K562 (cell line): ENCODE data around the gene GALNT5. TPM values are rescaled to one million over a fixed set of nuclear protein-coding genes. Genes with fewer than 3 reads are reported as not detected.

Source experiments
- CBX8 ChIP-seq: fragments of 200-600 bp; sonication (generic); IDR thresholded peaks from 2 replicates; pipeline ENCODE4 v1.6.1; 2012; ENCODE audit warnings: borderline replicate concordance, mixed run types, low read depth, mild to moderate bottlenecking, moderate library complexity, mixed read lengths, low read length, control low read depth, inconsistent platforms; ENCODE audit not compliant: poor library complexity, severe bottlenecking; ENCODE audit errors: extremely low read depth
- CXXC5 ChIP-seq: fragments of 250-450 bp; sonication (Bioruptor Pico); IDR thresholded peaks from 2 replicates; pipeline ENCODE4 v1.8.0; 2022; ENCODE audit warnings: inconsistent platforms, mild to moderate bottlenecking, moderate library complexity
- ELF2 ChIP-seq: fragments of 250-450 bp; sonication (Bioruptor Pico); IDR thresholded peaks from 2 replicates; pipeline ENCODE4 v1.5.0; 2021; ENCODE audit warnings: mild to moderate bottlenecking
- ELF4 ChIP-seq: fragments of 450-650 bp; formaldehyde crosslinking; IDR thresholded peaks from 2 replicates; pipeline ENCODE4 v1.4.0; 2022; ENCODE audit warnings: missing genetic modification characterization
- ESRRB ChIP-seq: fragments of 250-450 bp; sonication (Bioruptor Pico); IDR thresholded peaks from 2 replicates; pipeline ENCODE4 v1.5.0; 2020; ENCODE audit warnings: mild to moderate bottlenecking, moderate library complexity, borderline replicate concordance
- HDAC2 ChIP-seq: fragments of 450-650 bp; IDR thresholded peaks from 2 replicates; pipeline ENCODE4 v1.6.1; 2016; ENCODE audit warnings: mild to moderate bottlenecking
- PHF8 ChIP-seq: fragments of 200-600 bp; sonication (generic); IDR thresholded peaks from 2 replicates; pipeline ENCODE4 v1.6.1; 2012; ENCODE audit warnings: mixed run types, mild to moderate bottlenecking, inconsistent platforms, low read length, moderate library complexity, borderline replicate concordance
- PRPF4 ChIP-seq: fragments of 200-400 bp; formaldehyde crosslinking; IDR thresholded peaks from one replicate; pipeline ENCODE4 v1.6.1; 2017; ENCODE audit warnings: low read length, low read depth, mild to moderate bottlenecking; ENCODE audit not compliant: insufficient read depth, poor library complexity, severe bottlenecking
- SMAD1 ChIP-seq: fragments of 150-350 bp; IDR thresholded peaks from 2 replicates; pipeline ENCODE4 v1.6.1; 2014; ENCODE audit warnings: low read length, low read depth; ENCODE audit not compliant: partially characterized antibody
- SMARCA5 ChIP-seq: fragments of 450-650 bp; IDR thresholded peaks from 2 replicates; pipeline ENCODE4 v1.6.1; 2016
- STAT5B ChIP-seq: fragments of 250-450 bp; sonication (Bioruptor Pico); IDR thresholded peaks from 2 replicates; pipeline ENCODE4 v1.8.0; 2021; ENCODE audit warnings: mild to moderate bottlenecking, inconsistent platforms
- TCF7 ChIP-seq: sonication (generic); IDR thresholded peaks from 2 replicates; pipeline ENCODE4 v1.6.1; 2016; ENCODE audit warnings: antibody characterized with exemption, borderline replicate concordance
- ZBTB8A ChIP-seq: fragments of 450-650 bp; IDR thresholded peaks from 2 replicates; pipeline ENCODE4 v1.6.1; 2018; ENCODE audit warnings: mild to moderate bottlenecking, moderate library complexity; ENCODE audit not compliant: partially characterized antibody
- ZFPM2 ChIP-seq: fragments of 250-450 bp; sonication (Bioruptor Pico); IDR thresholded peaks from 2 replicates; pipeline ENCODE4 v1.5.1; 2022; ENCODE audit warnings: mild to moderate bottlenecking
- ZFX ChIP-seq: sonication (generic); formaldehyde crosslinking; IDR thresholded peaks from 2 replicates; pipeline ENCODE4 v1.8.0; 2022; ENCODE audit warnings: mild to moderate bottlenecking, missing genetic modification reagents, moderate library complexity
- ZNF830 ChIP-seq: fragments of 250-450 bp; sonication (Bioruptor Pico); IDR thresholded peaks from 2 replicates; pipeline ENCODE4 v1.5.0; 2021; ENCODE audit warnings: mild to moderate bottlenecking
- polyA plus RNA-seq, 8 experiments: library from polyadenylated mRNA; depleted of rRNA in 4 of 8; stranded (reverse) in 5 of 8; unstranded in 3 of 8; fragments of >200 nt; fragmentation: Nextera tagmentation in 2 of 8; fragmentation: Illumina TruSeq in 1 of 8; extraction: Ambion mirVana in 2 of 8; extraction: Trizol in 1 of 8; gene quantifications; 2 replicates each; pipeline versions ENCODE4 v1.2.1 to v1.2.3, GENCODE V29; 2011 to 2014; ENCODE audit warnings: inconsistent platforms in 1 of 8, missing spikeins in 1 of 8
- total RNA-seq, 7 experiments: library from RNA; depleted of rRNA in 6 of 7; stranded (reverse); fragments of >200 nt in 6 of 7; fragmentation: Illumina TruSeq in 2 of 7; extraction: Trizol in 2 of 7; gene quantifications; 2 replicates each; pipeline versions ENCODE4 v1.2.1 to v1.2.3, GENCODE V29; 2011 to 2021; ENCODE audit warnings: low replicate concordance in 1 of 7
- TF ChIP-seq, protein P1 (sequence below), 2 experiments: fragments of 450-650 bp; formaldehyde crosslinking in 1 of 2; IDR thresholded peaks; 2 replicates each; pipeline versions ENCODE4 v1.4.0 to v1.6.1; 2014 to 2020; ENCODE audit warnings: mild to moderate bottlenecking in 2 of 2, borderline replicate concordance in 1 of 2, low read depth in 1 of 2
- TF ChIP-seq, protein P2 (sequence below): fragments of 450-650 bp; formaldehyde crosslinking; IDR thresholded peaks from 2 replicates; pipeline ENCODE4 v1.4.0; 2020; ENCODE audit warnings: mild to moderate bottlenecking, mixed read lengths

GALNT5 gene
- total and polyA plus RNA-seq, 9 of the 15 experiments (the other 6 are each of a cell fraction or from before 2014, with no cell fraction given) = 21.6 to 73.0 (median 54.7) TPM

DNA sequence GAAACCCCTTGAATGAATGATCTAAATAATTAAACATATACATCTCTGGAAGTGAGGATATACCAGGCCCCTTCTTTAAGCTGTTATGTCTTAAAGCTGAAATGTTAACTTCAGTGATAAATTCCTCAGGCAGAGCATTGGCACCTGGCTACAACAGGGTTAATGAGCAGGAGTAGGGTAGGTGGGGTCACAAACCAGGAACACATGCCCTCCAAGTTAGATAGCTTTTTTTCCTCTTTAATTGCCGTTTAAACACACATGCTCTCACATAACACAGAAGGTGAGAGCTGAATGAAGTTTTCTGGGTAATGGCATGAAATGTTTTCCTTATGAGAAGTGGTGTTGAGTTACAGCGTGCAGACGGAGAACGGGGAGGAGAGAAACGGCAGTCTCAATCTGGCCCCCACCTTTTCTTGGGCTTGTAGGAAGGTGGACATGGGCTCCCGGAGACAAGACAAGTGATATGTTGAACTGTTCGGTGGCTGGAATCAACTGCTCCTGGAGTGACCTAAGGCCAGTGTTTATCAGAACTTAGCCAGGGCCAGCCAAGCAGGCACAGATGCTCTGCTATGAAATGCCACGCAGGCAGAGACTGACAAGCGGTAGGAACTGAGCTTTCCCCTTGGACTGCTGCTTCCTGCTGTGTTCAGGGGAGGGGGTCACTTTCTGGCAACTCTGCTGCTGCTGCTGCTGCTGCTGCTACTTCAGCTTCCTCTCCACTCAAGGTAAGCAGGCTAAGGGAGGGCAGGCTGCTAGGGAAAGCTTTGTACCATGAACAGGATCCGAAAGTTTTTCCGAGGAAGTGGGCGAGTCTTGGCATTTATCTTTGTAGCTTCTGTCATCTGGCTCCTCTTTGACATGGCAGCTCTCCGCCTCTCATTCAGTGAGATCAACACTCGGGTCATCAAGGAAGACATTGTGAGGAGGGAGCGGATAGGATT lies at the start of gene GALNT5 (continued):
- TF ChIP-seq ZFX (no peak; the same call in 1 of the 2 replicates), TCF7 (no peak), ELF4 (CRISPR knock-in tag) (0 out of 2 replicates have a peak, but pooled peaks have one; percentile 66), ZNF830 (CRISPR knock-in tag) (no peak), PRPF4 (no peak), ZBTB8A (no peak), SMAD1 (no peak), SMARCA5 (no peak), CXXC5 (CRISPR knock-in tag) (peak; percentile 40; the same call in 1 of the 2 replicates), HDAC2 (no peak), CBX8 (no peak), PHF8 (peak; percentile 57; the same call in 1 of the 2 replicates), STAT5B (CRISPR knock-in tag) (no peak), ESRRB (no peak), ELF2 (CRISPR knock-in tag) (no peak), ZFPM2 (CRISPR knock-in tag) (no peak)
- TF ChIP-seq, protein P1, sequence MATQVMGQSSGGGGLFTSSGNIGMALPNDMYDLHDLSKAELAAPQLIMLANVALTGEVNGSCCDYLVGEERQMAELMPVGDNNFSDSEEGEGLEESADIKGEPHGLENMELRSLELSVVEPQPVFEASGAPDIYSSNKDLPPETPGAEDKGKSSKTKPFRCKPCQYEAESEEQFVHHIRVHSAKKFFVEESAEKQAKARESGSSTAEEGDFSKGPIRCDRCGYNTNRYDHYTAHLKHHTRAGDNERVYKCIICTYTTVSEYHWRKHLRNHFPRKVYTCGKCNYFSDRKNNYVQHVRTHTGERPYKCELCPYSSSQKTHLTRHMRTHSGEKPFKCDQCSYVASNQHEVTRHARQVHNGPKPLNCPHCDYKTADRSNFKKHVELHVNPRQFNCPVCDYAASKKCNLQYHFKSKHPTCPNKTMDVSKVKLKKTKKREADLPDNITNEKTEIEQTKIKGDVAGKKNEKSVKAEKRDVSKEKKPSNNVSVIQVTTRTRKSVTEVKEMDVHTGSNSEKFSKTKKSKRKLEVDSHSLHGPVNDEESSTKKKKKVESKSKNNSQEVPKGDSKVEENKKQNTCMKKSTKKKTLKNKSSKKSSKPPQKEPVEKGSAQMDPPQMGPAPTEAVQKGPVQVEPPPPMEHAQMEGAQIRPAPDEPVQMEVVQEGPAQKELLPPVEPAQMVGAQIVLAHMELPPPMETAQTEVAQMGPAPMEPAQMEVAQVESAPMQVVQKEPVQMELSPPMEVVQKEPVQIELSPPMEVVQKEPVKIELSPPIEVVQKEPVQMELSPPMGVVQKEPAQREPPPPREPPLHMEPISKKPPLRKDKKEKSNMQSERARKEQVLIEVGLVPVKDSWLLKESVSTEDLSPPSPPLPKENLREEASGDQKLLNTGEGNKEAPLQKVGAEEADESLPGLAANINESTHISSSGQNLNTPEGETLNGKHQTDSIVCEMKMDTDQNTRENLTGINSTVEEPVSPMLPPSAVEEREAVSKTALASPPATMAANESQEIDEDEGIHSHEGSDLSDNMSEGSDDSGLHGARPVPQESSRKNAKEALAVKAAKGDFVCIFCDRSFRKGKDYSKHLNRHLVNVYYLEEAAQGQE (IDR thresholded peaks at IDR 0.05; ENCODE audit: borderline replicate concordance) = no peak
- TF ChIP-seq, protein P1 (CRISPR knock-in tag; IDR thresholded peaks at IDR 0.05; ENCODE audit: low read depth) = peak; percentile 15; the same call in 1 of the 2 replicates
- TF ChIP-seq, protein P2, sequence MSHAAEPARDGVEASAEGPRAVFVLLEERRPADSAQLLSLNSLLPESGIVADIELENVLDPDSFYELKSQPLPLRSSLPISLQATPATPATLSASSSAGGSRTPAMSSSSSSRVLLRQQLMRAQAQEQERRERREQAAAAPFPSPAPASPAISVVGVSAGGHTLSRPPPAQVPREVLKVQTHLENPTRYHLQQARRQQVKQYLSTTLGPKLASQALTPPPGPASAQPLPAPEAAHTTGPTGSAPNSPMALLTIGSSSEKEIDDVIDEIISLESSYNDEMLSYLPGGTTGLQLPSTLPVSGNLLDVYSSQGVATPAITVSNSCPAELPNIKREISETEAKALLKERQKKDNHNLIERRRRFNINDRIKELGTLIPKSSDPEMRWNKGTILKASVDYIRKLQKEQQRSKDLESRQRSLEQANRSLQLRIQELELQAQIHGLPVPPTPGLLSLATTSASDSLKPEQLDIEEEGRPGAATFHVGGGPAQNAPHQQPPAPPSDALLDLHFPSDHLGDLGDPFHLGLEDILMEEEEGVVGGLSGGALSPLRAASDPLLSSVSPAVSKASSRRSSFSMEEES = no peak
